Activated CD8-positive, alpha-beta memory T cell treated with anti-CD3 and anti-CD28 coated beads for 1 hour (primary cell): ENCODE results near the gene AXIN2.
"Not testable (repeated sequence)": the region's sequence is repeated elsewhere in the genome, so short reads cannot be mapped to it uniquely, and the experiment has no call there.

Experiments
- DNase-seq, 2 donors: peaks; one replicate each; pipeline ENCODE4 v3.0.0-alpha.2; 2020; ENCODE audit warnings: low read depth in 1 of 2; ENCODE audit errors: extremely low read depth in 1 of 2

Gene AXIN2

DNA sequence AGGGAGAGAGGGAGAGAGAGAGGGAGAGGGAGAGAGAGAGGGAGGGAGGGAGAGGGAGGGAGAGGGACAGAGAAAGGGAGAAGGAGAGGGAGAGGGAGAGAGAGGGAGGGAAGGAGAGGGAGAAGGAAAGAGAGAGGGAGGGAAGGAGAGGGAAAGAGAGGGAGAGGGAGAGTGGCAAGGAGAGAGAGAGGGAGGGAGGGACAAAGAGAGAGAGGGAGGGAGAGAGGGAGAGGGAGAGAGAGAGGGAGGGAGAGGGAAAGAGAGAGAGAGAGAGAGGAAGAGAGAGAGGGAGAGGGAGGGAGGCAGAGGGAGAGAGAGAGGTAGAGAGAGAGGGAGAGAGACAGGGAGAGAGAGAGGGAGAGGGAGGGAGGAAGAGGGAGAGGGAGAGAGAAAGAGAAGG lies 73.5 kb downstream of the AXIN2 start:
- no peak for DNase-seq

DNA sequence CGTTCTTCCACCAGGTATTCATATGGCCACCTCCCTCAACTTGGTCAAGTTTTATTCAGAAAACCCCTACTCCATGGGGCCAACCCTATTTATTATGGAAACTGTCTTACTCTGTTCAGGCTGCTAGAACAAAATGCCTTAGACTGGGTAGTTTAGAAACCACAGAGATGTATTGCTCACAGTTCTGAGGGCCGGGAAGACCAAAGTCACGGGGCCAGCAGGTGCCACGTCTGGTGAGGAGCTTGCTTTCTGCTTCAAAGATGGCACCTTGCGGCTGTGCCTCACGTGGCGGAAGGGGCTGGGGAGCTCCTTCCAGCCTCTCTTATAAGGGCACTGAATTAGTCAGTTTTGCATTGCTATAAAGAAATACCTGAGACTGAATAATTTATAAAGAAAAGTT lies 74.3 kb downstream of the AXIN2 start:
- DNase-seq: no peak

DNA sequence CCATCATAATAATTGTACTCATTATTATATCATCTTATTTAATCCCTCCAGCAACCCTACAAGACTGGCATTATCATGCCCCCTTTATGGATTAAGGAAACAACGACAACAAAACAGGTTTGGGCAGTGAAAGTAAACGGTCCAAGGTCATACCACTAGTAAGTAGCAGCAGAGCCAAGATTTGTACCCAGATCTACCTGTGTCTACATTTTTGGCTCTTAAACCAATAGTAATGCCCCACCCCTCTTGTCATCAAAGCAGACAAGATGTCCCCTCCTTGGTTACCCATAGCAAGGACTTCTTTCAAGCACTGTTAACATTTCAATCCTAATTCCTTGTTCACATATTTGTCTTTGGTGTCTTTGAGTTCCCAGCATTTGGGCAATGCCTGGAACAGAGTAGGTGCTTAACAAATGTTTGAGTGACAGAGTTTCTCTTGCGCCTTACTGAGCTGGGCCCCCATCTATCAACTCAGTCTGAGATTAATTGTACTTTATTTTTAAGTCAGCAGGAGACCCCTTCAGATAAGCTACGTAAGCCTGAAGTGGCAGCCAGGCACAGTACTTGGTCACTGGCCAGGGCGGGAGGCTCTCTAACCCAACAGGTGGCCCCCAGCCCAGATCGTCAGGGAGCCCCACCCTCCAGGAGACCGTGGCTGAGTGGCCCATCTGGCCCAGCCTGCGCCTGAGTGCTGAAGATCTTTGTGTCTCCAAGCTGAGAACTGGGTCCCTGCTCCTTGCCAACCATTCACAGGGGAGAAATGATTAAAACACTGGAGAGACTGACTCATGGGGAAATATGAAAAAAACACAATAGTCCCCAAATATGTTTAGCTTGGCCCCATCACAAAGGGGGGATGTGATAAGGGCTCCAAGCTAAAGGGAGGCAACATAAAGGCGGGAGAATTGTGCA lies 75.8 kb downstream of the AXIN2 start:
- DNase-seq: no peak

DNA sequence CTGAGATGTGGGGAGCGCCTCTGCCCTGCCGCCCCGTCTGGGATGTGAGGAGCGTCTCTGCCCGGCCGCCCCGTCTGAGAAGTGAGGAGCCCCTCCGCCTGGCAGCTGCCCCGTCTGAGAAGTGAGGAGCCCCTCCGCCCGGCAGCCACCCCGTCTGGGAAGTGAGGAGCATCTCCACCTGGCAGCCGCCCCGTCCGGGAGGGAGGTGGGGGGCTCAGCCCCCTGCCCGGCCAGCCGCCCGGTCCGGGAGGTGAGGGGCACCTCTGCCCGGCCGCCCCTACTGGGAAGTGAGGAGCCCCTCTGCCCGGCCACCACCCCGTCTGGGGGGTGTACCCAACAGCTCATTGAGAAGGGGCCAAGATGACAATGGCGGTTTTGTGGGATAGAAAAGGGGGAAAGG lies 77.0 kb downstream of the AXIN2 start:
- DNase-seq: not testable (repeated sequence)

DNA sequence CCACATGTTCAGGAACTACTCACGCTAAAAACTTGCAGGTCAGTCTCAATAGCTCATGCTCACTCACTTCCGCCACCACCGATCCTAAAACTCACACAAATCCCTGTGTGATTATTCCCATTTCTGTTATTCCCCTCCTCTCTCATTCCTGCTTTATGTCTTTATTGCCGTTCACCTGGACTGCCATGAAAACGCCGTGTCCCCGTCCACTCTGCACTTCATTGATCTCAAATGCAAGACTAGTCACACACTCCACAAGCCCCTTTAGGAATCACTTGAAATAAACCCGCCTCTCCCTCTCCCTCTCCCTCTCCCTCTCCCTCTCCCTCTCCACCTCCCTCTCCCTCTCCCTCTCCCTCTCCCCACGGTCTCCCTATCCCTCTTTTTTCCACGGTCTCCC lies 78.0 kb downstream of the AXIN2 start:
- no peak for DNase-seq

DNA sequence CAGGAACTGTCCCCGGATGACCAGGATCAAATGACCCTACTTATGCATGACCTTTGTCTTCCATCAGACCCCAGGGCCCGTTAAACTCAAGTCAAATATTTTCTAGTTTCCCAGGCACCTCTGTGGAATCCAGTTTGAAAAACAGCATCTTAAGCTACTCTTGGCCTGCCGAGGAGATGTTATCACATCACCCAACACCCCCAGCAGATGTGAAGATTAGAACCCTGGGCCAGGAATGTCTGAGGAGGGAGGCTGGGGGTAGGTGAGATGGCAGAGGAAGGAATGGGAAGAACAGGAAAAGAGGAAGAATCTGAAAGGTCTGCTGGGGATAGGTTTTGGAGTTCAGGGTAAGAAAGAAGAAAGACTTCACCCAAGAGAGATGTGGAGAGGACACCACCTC lies 79.2 kb downstream of the AXIN2 start:
- DNase-seq: no peak

DNA sequence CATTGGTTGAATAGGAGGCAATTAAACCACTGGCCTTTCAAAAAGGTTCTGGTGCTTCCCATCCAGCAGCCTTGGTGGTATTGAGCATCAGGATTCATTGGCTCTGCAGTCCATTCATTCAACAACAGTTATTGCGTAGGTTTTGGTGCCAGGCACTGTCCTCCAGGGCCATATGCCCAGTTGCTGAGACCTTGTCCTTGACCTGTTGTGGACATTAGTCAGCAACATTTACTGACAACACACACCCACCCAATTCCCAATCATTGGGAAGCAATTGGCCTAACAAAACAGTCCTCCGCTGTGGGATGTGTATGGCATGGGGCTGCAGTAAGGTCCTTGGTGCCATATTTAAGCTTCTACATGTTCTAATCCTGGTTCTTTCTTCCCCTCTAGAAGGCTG lies 82.2 kb downstream of the AXIN2 start:
- no peak for DNase-seq
